ENCODE data around the gene SLC16A13. TPM values are rescaled to one million over a fixed set of nuclear protein-coding genes. Genes with fewer than 3 reads are reported as not detected.

Gene SLC16A13
- total RNA-seq, 4 donors from 2014 or later = 1.7 to 1.9 (median 1.8) TPM; not detected in 1

DNA sequence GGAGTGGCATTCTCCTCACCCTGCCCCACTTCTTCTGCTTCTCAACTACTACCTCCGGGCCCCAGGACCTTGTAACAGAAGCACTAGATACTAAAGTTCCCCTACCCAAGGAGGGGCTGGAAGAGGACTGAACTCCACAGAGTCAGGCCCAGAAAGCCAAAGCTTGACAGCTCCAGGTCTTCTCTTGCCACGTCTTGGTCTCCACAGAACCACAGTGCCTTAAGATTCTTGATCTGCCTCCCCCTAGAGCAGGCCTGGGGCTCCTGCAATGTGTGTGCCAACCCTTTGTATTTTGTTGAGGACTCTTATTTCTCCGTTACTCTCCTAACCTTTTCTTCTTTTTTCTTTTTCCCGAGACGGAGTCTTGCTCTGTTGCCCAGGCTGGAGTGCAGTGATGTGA lies 4.0 kb downstream of the SLC16A13 start:
- TF ChIP-seq, protein P1, sequence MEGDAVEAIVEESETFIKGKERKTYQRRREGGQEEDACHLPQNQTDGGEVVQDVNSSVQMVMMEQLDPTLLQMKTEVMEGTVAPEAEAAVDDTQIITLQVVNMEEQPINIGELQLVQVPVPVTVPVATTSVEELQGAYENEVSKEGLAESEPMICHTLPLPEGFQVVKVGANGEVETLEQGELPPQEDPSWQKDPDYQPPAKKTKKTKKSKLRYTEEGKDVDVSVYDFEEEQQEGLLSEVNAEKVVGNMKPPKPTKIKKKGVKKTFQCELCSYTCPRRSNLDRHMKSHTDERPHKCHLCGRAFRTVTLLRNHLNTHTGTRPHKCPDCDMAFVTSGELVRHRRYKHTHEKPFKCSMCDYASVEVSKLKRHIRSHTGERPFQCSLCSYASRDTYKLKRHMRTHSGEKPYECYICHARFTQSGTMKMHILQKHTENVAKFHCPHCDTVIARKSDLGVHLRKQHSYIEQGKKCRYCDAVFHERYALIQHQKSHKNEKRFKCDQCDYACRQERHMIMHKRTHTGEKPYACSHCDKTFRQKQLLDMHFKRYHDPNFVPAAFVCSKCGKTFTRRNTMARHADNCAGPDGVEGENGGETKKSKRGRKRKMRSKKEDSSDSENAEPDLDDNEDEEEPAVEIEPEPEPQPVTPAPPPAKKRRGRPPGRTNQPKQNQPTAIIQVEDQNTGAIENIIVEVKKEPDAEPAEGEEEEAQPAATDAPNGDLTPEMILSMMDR (IDR thresholded peaks at IDR 0.05; ENCODE audit: low read depth) = no peak

DNA sequence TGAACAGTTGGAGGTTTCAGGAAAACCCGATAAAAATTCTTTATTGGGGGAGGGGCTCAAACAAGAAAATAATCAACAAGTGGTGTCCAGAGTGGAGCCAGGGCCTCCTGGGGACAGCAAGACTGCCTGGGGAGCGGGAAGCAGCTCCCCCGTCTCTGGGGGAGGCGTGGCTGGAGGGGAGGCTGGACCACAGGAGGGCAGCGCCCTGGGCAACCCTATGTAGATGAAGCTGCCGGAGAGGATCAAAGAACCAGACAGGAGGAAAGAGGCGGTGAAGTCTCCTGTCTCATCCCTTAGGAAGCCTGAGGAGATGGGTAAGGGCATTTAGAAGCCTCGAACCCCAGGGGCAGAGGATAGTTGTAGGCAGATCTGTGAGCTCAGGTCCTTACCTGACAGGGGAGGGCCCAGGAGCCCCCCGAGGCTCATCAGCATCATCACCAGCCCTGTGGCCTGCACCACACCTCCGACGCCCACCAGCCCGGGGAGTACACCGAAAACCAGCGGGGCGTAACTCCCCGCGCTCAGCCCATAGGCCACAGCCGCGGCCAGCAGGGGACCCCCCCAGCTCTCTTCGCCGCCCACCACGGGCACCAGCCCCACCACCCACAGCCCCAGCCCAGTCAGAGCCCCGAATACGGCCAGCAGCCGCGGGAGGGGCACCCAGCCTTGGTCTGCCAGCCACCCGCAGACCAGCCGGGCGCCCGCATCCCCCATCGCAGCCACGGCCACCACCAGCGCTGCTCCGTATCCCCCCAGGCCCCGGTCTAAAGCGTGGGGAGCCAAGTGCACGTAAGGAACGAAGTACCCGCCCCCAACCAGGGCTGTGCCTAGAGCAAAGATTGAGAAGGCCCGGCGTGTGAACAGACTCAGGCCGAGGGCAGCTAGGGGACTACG lies 6.0 kb downstream of the SLC16A13 start:
- TF ChIP-seq, protein P1 (IDR thresholded peaks at IDR 0.05; ENCODE audit: low read depth) = no peak

DNA sequence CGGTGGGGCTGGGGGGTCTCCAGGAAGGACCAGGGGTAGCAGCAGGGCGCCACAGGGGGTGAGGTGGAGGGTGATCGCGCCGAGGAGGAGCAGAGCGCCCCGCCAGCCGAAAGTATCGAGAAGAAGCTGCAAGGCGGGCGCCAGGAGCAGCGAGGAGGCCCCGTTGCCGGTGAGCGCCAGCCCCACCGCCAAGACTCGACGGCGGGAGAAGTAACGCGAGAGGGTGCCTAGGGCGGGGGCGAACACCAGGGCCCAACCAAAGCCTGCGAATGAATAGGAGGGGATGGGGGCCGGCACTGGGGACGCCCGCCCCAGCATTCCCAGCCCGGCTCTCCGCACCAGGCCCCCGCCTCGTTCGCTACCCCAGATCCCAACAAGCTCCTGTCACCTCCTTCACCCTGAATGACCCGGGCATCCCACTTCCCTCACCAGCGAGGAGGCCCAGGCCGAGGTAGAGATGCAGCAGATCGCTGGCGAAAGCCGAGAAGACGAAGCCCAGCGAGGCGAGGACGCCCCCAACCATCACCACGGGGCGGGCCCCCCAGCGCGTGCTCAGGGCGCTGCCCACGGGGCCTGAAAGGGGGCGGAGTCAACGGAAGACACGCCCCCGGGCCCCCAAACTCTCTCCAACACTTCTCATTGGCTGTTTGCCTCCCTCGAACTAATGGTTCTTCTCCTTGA lies 6.8 kb downstream of the SLC16A13 start:
- TF ChIP-seq, protein P1 (IDR thresholded peaks at IDR 0.05; ENCODE audit: low read depth) = no peak

DNA sequence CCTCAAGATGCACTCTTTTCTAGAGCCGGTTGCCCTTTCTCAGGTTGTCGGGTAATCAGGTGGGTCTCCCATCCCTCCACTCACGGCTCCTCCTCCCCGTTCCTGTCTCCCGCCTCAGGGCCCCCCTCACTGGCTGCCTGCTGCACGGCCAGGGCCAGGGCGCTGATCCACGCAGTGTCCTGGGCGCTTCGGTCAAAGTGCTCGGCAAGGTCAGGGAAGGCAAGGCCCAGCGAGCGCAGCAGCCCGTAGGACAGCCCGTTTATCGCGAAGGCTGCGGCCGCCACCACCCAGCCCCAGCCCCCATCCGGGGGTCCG lies 7.3 kb downstream of the SLC16A13 start:
- TF ChIP-seq, protein P1 (IDR thresholded peaks at IDR 0.05; ENCODE audit: low read depth) = no peak

DNA sequence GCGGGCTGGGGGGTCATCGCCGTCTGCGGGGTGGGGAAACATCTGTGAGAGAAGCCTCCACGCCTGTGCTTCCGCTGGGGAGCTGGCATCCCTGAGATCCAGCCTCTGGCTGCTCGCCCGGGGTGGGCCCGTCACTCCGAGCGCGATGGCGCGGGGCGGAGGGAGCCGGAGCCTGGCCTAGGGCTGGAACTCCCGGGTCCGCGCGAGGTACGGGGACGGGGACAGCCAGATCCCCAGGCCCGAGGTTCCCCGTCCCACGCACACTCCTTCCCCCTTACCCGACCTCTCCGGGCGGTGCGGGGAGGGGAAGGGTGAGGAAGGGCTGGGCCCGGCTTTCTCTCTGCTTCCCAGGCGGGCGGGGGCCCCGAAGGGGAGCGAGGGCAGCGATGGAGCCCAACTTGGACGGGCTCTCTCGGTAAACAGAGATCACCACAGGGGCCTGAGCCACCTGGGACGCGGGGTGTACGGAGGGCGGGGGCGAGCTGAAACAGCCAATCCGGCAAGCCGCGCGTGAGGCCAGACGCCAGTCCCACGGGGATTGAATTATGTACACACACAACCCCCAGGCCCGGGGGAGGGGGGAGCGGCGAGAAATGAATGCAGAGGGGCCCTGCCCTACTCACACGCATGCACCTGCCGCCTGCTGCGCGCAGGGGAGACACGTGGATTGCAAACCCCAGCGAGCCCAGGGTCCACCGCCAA lies 7.8 kb downstream of the SLC16A13 start, which contains the start of gene SLC16A11:
Gene SLC16A11, minus strand, starts transcription at position 596 of the 702 bp plus-strand sequence. Its CDS starts 579 bp downstream, at position 17.
- TF ChIP-seq, protein P1 (IDR thresholded peaks at IDR 0.05; ENCODE audit: low read depth) = no peak

DNA sequence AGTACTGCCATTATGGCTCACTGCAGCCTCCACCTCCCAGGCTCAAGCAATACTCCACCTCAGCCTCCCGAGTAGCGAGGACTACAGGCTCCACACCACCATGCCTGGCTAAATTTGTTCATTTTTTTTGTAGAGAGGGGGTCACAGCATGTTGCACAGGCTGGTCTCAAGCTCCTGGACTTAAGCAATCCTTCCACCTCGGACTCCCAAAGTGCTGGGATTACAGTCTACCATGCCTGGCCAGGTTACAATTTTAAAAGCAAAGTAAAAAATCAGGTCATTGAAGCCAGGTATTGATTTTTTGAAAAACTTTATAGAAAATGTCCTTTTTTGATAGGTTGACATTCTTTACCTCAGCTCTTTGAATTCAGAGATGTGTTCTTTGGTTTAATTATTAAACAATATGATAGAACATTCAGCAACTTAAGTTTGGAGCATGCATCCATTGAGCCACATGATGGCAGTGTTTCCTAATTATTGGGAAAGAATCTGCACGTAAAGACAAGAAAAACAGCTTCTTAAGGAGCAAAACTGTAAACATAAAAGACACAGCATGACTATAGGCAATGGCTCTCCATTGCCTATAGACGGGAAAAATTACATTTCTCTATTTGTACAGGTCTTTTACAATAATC lies 9.8 kb downstream of the SLC16A13 start:
- TF ChIP-seq, protein P1 (IDR thresholded peaks at IDR 0.05; ENCODE audit: low read depth) = no peak
